GM19467 (cell line): ENCODE data around the gene PTCD2.

Source experiments
- ATAC-seq: cut with Tn5 transposase; IDR thresholded peaks from one replicate; pipeline ENCODE4 v1.9.1; 2021; ENCODE audit warnings: mild to moderate bottlenecking, moderate library complexity; ENCODE audit not compliant: unreplicated experiment

PTCD2 gene

GRCh38 chr5:72295539-72295938, 24.6 kb upstream of the PTCD2 start:
- no peak for ATAC-seq

- ATAC-seq, result no peak
These were observed 23.9 kb upstream of the PTCD2 start for GRCh38 chr5:72296256-72296655.

GRCh38 chr5:72298136-72298535, 22.0 kb upstream of the PTCD2 start:
- ATAC-seq, result peak; percentile 42

DNA sequence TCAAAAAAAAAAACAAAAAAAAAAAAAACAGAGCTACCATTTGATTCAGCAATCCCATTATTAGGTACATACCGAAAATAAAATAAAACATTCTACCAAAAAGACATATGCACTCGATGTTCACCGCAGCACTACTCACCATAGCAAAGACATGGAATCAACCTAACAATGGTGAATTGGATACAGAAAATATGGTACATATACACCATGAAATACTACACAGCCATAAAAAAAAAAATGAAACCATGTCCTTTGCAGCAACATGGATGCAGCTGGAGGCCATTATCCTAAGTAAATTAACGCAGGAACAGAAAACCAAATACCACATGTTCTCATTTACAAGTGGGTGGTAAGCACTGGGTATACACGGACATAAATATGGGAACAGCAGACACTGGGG, 21.5 kb upstream of the PTCD2 start:
- no peak for ATAC-seq

- no peak for ATAC-seq
These were observed 19.4 kb upstream of the PTCD2 start for GRCh38 chr5:72300590-72301339.

- ATAC-seq, result peak; percentile 54
These were observed 18.6 kb upstream of the PTCD2 start for GRCh38 chr5:72301557-72301956.

- no peak for ATAC-seq
These were observed 18.0 kb upstream of the PTCD2 start for GRCh38 chr5:72302171-72302570.

DNA sequence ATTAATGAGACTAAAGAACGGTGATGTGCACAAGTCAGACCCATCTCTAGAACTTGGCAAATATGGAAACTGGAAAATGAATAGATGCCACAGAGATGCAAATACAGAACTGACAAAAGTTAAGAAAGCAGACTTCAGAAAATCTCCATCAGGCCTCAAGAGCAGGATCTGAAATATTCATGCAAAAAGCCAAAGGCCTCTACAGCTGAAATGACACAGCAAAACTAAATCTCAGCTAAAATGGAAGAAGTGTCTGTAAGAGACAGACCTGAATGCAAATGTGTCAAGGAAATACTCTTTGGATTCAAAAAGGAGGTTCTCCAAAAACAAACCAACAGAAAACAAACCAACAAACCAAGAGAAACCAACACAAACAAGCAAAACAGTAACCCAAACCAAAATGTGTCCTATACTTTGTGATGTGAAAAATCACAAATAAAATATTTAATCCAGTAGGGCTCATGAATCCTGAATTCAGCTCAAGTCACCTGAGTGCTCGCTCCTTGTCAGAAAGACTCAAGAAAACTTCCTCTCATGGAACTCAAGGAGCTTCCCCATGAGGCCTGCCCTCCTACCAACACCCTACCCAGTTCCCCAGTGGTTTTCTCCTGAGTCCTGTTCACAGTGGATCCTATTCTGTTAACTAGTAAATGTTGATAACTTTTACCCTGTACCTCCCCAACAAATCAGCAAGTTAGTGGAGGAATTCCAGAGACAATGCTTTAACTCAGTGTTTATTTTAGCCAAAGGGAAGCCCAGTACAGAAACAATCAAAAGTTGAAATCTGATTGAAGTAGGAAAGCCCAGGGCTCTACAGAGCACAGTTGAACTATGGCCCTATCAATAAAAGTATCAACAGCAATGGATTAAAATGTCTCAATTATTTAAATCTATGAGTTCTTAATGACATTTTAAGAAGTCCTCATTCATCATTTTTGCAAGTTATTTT, 14.7 kb upstream of the PTCD2 start:
- ATAC-seq, result no peak

DNA sequence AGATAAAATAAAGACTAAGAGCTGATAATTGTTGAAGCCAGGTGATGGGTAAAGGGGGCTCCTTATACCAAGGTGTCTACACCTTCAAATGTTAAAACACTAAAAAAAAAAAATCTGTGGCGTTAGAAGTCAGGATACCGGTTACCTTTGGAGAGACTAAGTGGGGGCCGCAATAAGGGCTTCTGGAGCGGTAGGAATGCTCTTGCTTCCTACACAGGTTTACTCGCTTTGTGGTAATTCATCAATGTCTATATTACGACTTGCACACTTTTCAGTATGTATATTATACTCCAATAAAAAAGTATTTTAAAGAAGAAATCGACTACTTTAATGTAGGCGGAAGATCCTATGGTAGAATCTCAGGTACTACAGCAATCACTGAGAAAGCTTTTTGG, 12.6 kb upstream of the PTCD2 start:
- ATAC-seq, result no peak

DNA sequence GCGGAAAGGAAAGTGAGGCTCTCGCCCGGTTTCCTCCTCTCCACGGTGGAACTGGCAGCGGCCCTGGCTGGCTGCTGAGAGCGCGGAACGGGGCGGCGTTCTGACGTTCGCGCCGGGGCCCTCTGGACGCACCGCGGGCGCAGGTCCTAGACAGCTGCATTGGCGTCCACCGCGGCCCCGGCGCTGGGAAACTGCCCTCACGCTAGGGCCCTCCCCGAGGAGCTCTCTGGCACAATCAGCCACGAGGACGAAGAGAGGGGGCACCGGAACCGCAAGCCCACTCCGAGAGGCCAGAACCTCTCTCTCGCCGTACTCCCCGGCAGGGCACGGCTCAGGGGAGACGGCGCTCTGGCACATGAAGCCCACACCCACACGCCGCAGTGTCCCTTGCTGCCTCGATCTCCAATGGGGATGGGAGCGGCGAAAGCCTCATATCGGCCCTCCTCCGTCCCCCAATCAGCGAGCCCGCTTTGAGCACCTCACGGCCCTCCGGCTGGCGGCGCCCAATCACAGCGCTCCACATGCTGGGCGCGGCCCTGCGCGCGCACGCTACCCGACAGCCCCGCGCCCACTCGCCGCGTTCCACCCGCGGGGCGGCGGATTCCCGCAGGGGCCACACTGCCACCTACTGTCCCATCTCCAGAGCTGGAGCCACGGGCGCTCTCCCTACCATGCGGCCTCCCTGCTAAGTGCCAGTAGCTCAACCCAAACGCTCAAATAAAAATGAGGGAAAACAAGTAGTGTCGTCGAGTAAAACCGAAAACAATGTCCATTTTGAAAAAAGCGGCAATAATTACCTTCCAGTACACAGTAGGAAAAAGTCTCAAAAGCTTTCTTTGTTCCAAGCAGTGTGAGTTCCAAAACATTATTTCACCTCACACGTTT, 12.0 kb upstream of the PTCD2 start:
- peak; percentile 90 for ATAC-seq

DNA sequence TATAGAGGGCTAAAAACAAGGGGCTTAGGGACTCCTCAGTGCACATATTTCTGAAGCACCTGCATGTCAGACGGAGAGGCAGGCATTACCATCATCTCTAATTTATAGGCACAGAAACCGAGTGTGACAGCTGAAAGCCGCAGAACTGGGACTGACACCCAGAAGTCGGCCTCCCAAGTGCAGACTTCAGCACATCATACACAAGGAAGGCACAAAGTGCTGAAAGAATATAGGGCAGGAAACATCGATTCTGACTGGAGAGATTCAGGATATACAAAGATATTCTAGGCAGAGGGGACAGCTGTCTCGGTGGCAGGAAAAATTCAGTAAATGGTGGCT, 11.4 kb upstream of the PTCD2 start:
- ATAC-seq, result no peak

DNA sequence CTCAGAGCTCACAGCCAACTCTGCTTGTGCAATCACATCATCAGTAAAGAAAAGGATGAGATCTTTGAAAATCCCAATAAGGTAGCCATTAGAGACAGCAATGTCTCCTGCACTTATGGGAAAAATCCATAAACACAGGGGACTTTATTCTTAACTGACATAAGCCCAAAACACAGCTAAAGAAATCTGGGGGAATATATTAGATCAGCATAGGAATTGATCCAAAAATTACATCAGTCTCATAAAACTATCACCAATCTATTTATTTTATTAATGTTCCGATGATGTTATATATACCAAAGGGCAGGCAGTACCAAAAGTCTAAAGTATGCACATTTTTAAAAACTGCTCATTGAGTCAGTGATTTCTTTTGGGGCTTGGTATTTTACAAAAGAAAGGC, 7.0 kb upstream of the PTCD2 start:
- ATAC-seq, result no peak

GRCh38 chr5:72314571-72315172, 5.5 kb upstream of the PTCD2 start:
- ATAC-seq, result no peak

- ATAC-seq, result peak; percentile 2
These were observed 668 bp upstream of the PTCD2 start for GRCh38 chr5:72319435-72319975.

GRCh38 chr5:72324189-72324825, 4.1 kb downstream of the PTCD2 start:
- no peak for ATAC-seq

DNA sequence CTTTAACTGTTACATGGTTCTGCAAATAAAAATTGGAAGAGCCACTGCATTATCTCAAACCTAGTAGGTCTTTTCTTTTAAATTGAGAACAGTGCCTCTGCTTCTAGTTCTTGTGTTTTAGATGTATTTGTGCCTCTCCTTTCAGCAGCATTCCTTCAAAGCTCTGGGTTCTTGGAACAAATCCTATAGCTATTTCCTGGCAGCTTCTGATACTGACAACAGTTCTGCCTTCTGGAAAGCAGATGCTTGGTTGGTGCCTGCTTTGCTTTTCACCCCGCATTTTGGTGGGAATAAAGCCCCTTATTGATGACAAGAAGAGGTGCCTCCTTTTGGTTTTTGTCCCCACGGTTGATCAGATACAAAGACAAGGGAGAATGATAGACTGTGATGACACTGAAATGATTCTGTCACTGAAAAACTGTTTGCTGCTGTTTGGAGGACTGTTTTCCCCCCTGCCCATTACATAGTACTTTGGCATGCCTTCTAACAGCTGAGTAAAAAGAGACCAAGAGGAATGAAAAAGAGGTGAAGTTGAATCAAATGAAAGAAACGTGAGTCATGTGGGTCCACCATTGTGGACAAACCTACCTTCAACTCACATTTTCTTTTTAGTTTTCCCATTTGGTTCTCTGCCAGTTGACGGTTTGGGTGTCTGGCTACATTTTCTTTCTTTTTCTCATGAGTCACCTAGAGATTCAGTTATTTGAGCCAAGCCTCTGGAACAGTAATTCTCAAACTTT, 5.6 kb downstream of the PTCD2 start:
- ATAC-seq, result no peak

- ATAC-seq, result no peak
These were observed 6.1 kb downstream of the PTCD2 start for GRCh38 chr5:72326306-72326649.

GRCh38 chr5:72328172-72328571, 8.0 kb downstream of the PTCD2 start:
- ATAC-seq, result no peak

DNA sequence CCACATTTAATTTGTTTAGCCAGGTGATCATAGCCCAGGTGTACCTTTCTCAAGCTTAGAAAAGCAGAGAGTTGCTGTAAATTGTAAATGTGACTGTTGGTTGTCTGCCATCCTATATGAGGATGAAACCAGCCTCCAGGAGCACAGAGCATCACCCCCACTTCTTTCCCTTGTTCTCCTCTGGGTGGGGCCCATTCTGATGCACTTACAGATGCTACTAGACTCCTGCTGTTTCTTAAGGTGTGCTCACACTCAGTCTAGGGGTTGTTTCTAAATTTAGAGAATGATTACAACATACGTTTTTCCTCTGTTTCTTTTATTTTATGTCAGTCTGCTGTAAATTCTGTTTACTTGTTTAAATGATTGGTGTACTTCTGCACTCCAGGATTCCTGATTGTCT, 10.5 kb downstream of the PTCD2 start:
- ATAC-seq, result no peak
